Limb (tissue), 2 donors: ENCODE results near the gene CHST3.
A peak's percentile ranks its signal among the peaks of the same experiment; 100 is the strongest.
"Not testable (repeated sequence)": the region's sequence is repeated elsewhere in the genome, so short reads cannot be mapped to it uniquely, and the experiment has no call there.

Experiments used
- DNase-seq, 2 donors: peaks; one replicate each; pipeline ENCODE4 v3.0.0-alpha.2; 2016; ENCODE audit errors: extremely low spot score in 2 of 2

CHST3 gene

GRCh38 chr10:72030762-72031543, 66.8 kb downstream of the CHST3 start:
- DNase-seq = no peak

GRCh38 chr10:72031706-72032105, 67.5 kb downstream of the CHST3 start:
- DNase-seq = no peak

- not testable (repeated sequence) for DNase-seq
Measured at GRCh38 chr10:72032409-72033162, 68.4 kb downstream of the CHST3 start.

- no peak for DNase-seq
Measured at GRCh38 chr10:72034040-72034499, 69.9 kb downstream of the CHST3 start.

- DNase-seq = no peak
Measured at GRCh38 chr10:72034761-72035160, 70.6 kb downstream of the CHST3 start.

GRCh38 chr10:72035252-72035887, 71.2 kb downstream of the CHST3 start:
- DNase-seq = no peak

- no peak for DNase-seq
Measured at GRCh38 chr10:72037266-72037665, 73.1 kb downstream of the CHST3 start.

GRCh38 chr10:72037811-72038210, 73.6 kb downstream of the CHST3 start:
- no peak for DNase-seq

- DNase-seq = no peak
Measured at GRCh38 chr10:72038458-72039001, 74.3 kb downstream of the CHST3 start.

- DNase-seq = no peak
Measured at GRCh38 chr10:72039377-72039776, 75.2 kb downstream of the CHST3 start.

GRCh38 chr10:72041491-72041890, 77.3 kb downstream of the CHST3 start:
- DNase-seq = no peak

GRCh38 chr10:72043016-72043834, 79.0 kb downstream of the CHST3 start:
- DNase-seq = no peak

GRCh38 chr10:72044417-72045041, 80.3 kb downstream of the CHST3 start:
- peak in 1 of 2 donors; percentile 64 for DNase-seq

- DNase-seq = no peak
Measured at GRCh38 chr10:72045586-72045985, 81.4 kb downstream of the CHST3 start.

GRCh38 chr10:72048450-72049124, 84.4 kb downstream of the CHST3 start:
- DNase-seq = peak; percentile 92 to 95

- DNase-seq = no peak
Measured at GRCh38 chr10:72049472-72049871, 85.3 kb downstream of the CHST3 start.

- DNase-seq = no peak
Measured at GRCh38 chr10:72049969-72050781, 86.0 kb downstream of the CHST3 start.

GRCh38 chr10:72050873-72051272, 86.7 kb downstream of the CHST3 start:
- DNase-seq = no peak

- DNase-seq = no peak
Measured at GRCh38 chr10:72053690-72054089, 89.5 kb downstream of the CHST3 start.
